Loucy (cell line): ENCODE data around the gene CSTF3.

Experiments
- H2AFZ ChIP-seq: fragments of 200-600 bp; sonication (generic); 2 replicates; pipeline ENCODE4 v1.6.0; 2016; ENCODE audit warnings: antibody characterized with exemption, mild to moderate bottlenecking, low read length, moderate library complexity
- H3F3A ChIP-seq: fragments of 200-600 bp; 2 replicates; pipeline ENCODE4 v1.6.0; 2016; ENCODE audit warnings: antibody characterized with exemption, low read depth, mild to moderate bottlenecking
- H3K27me3 ChIP-seq: fragments of 200-600 bp; sonication (generic); 2 replicates; pipeline ENCODE4 v1.6.1; 2014; ENCODE audit warnings: low read length, mild to moderate bottlenecking; ENCODE audit not compliant: insufficient read depth, poor library complexity, severe bottlenecking
- H3K36me3 ChIP-seq: fragments of 200-600 bp; sonication (generic); 2 replicates; pipeline ENCODE4 v1.6.1; 2016; ENCODE audit warnings: low read length; ENCODE audit not compliant: insufficient read depth
- H3K4me1 ChIP-seq: fragments of 200-600 bp; sonication (generic); 2 replicates; pipeline ENCODE4 v1.5.1; 2014; ENCODE audit warnings: low read length, mild to moderate bottlenecking; ENCODE audit not compliant: insufficient read depth, poor library complexity, severe bottlenecking
- H3K4me2 ChIP-seq: fragments of 200-600 bp; sonication (generic); 2 replicates; pipeline ENCODE4 v1.6.0; 2014; ENCODE audit warnings: antibody characterized with exemption, low read length, low read depth, mild to moderate bottlenecking; ENCODE audit not compliant: poor library complexity, severe bottlenecking
- H3K4me3 ChIP-seq: fragments of 200-600 bp; sonication (generic); 2 replicates; pipeline ENCODE4 v1.5.1; 2014; ENCODE audit warnings: low read length, mild to moderate bottlenecking, mixed read lengths; ENCODE audit not compliant: poor library complexity, severe bottlenecking
- H3K79me2 ChIP-seq: fragments of 200-600 bp; sonication (generic); 2 replicates; pipeline ENCODE4 v1.6.1; 2014; ENCODE audit warnings: low read length; ENCODE audit not compliant: insufficient read depth
- H3K9ac ChIP-seq: fragments of 200-600 bp; sonication (generic); 2 replicates; pipeline ENCODE4 v1.6.0; 2014; ENCODE audit warnings: mild to moderate bottlenecking, low read depth, low read length, moderate library complexity; ENCODE audit not compliant: poor library complexity, severe bottlenecking
- H3K9me2 ChIP-seq: fragments of 200-600 bp; sonication (generic); replicated peaks from 2 replicates; pipeline ENCODE4 v1.6.1; 2016; ENCODE audit warnings: low read depth, low read length, mixed read lengths
- H3K9me3 ChIP-seq: fragments of 200-600 bp; sonication (generic); 2 replicates; pipeline ENCODE4 v1.6.1; 2014; ENCODE audit warnings: mild to moderate bottlenecking, antibody characterized with exemption, low read length, low read depth; ENCODE audit not compliant: insufficient read depth
- H4K20me1 ChIP-seq: fragments of 200-600 bp; sonication (generic); 2 replicates; pipeline ENCODE4 v1.6.0; 2014; ENCODE audit warnings: antibody characterized with exemption, low read length, mild to moderate bottlenecking; ENCODE audit not compliant: insufficient read depth, poor library complexity, severe bottlenecking
- EZH2phosphoT487 ChIP-seq: fragments of 200-600 bp; IDR thresholded peaks from 2 replicates; pipeline ENCODE4 v1.6.1; 2018; ENCODE audit warnings: antibody characterized with exemption, mild to moderate bottlenecking, moderate library complexity, borderline replicate concordance
- TF ChIP-seq, protein P1 (sequence below): fragments of 200-600 bp; sonication (generic); conservative IDR thresholded peaks from 2 replicates; pipeline ENCODE4 v1.5.1; 2014; ENCODE audit warnings: mild to moderate bottlenecking, antibody characterized with exemption, low read length

The CSTF3 gene

DNA sequence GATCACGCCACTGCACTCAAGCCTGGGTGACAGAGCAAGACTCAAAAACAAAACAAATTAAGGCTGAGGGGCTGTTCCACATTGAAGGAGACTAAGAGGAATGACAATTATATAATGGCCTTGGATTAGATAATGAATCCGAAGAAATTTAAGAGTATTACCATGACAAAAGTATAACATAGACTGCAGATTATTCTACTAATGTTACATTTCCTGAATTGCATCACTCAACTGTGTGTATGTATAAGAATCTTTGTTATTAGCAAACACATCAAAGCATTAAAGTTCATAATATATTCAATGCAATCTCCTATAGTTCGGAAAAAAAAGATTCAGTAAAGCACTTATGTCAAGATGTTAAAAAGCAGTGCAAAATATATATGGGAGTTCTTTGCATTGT lies 27.5 kb downstream of the CSTF3 start:
- Histone ChIP-seq H3K9me3 (no peaks in the 10 kb centered on the region), H4K20me1 (peaks cover 6% of the 10 kb centered on the region), H3K79me2 (no peaks in the 10 kb centered on the region), H3K9me2 (no peaks in the 10 kb centered on the region), H3K27me3 (no peaks in the 10 kb centered on the region), H2AFZ (no peak overlapping the region), H3K36me3 (peaks cover 19% of the 10 kb centered on the region; the same call in 1 of the 2 replicates), H3K4me3 (no peak overlapping the region), H3F3A (no peaks in the 10 kb centered on the region; the same call in 1 of the 2 replicates), H3K9ac (no peak overlapping the region), H3K4me2 (no peak overlapping the region), H3K4me1 (peaks cover 7% of the 10 kb centered on the region)
- TF ChIP-seq, protein P1, sequence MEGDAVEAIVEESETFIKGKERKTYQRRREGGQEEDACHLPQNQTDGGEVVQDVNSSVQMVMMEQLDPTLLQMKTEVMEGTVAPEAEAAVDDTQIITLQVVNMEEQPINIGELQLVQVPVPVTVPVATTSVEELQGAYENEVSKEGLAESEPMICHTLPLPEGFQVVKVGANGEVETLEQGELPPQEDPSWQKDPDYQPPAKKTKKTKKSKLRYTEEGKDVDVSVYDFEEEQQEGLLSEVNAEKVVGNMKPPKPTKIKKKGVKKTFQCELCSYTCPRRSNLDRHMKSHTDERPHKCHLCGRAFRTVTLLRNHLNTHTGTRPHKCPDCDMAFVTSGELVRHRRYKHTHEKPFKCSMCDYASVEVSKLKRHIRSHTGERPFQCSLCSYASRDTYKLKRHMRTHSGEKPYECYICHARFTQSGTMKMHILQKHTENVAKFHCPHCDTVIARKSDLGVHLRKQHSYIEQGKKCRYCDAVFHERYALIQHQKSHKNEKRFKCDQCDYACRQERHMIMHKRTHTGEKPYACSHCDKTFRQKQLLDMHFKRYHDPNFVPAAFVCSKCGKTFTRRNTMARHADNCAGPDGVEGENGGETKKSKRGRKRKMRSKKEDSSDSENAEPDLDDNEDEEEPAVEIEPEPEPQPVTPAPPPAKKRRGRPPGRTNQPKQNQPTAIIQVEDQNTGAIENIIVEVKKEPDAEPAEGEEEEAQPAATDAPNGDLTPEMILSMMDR = no peak
- no peak for TF ChIP-seq EZH2phosphoT487

DNA sequence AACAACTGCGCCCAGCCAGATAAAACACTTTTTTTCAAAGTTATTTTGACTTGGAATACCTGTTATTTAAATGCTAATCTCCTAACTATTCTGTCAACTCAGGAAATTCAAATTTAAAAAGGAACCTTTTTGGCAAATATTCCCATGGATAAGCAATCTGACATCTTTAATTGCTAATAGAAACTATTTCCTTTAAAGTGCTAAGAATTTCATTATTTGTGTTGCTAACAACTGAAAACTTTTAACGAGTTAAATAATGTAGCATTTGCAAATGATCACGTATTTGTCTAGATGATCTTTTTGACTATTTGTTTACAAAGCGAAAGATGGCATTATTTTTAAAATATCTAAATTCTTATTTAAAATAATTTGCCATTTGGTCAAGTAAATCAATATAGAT lies 28.8 kb downstream of the CSTF3 start:
- H3K4me1 ChIP-seq = peaks cover 7% of the 10 kb centered on the region

DNA sequence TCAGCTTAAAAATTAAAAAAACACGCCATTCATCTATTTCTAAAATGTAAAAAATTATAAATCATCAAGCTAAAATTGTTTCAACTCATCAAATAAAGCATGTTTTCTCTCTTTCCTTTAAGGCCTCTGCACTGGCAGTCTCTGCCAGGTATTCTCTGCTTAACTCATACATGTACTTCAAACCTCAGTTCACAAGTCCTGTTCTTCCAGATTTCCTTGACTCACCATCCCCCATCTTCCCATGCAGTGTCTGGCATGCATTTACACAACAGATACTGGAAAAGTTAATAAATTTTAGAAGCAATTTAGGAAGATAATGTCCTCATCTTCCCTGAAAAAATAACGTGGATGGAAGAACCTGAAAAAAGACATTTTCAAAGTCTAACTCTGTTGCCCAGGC lies 32.5 kb downstream of the CSTF3 start:
- H3K4me3 ChIP-seq = no peak overlapping the region
- H3K9me2 ChIP-seq = no peaks in the 10 kb centered on the region
- no peaks in the 10 kb centered on the region for H3K9me3 ChIP-seq
- H3K27me3 ChIP-seq = no peaks in the 10 kb centered on the region
- H3F3A ChIP-seq = no peaks in the 10 kb centered on the region
- no peak overlapping the region for H3K4me2 ChIP-seq
- no peak overlapping the region for H3K9ac ChIP-seq
- H3K4me1 ChIP-seq = no peaks in the 10 kb centered on the region
- H4K20me1 ChIP-seq = no peaks in the 10 kb centered on the region
- no peaks in the 10 kb centered on the region for H3K36me3 ChIP-seq
- TF ChIP-seq, protein P1 = no peak
- TF ChIP-seq EZH2phosphoT487 = no peak
- no peaks in the 10 kb centered on the region for H3K79me2 ChIP-seq
- no peak overlapping the region for H2AFZ ChIP-seq

More for the DNA sequence above, 28.8 kb downstream of the CSTF3 start:
- Histone ChIP-seq H3K9me3 (no peaks in the 10 kb centered on the region), H3K9ac (no peak overlapping the region), H3K79me2 (no peaks in the 10 kb centered on the region), H3K36me3 (peaks cover 9% of the 10 kb centered on the region; the same call in 1 of the 2 replicates), H3K4me3 (no peak overlapping the region), H4K20me1 (no peaks in the 10 kb centered on the region), H3K9me2 (no peaks in the 10 kb centered on the region), H2AFZ (no peak overlapping the region), H3F3A (no peaks in the 10 kb centered on the region; the same call in 1 of the 2 replicates), H3K27me3 (no peaks in the 10 kb centered on the region), H3K4me2 (no peak overlapping the region)
- TF ChIP-seq EZH2phosphoT487 = no peak
- TF ChIP-seq, protein P1 = no peak
